GM12873 (cell line): Measurements from ENCODE around the gene PARD3.

Source experiments
- CTCF ChIP-seq: IDR thresholded peaks from 2 replicates; pipeline ENCODE4 v1.5.1; 2012; ENCODE audit warnings: low read depth, mild to moderate bottlenecking, moderate library complexity, low read length, control low read depth; ENCODE audit not compliant: insufficient read depth; ENCODE audit errors: missing control alignments

PARD3 gene

GRCh38 chr10:34434119-34434594, 380.9 kb downstream of the PARD3 start:
- TF ChIP-seq CTCF, result no peak

- no peak for TF ChIP-seq CTCF
Observed at GRCh38 chr10:34433241-34434076, 381.6 kb downstream of the PARD3 start.

- no peak for TF ChIP-seq CTCF
Observed at GRCh38 chr10:34432589-34432988, 382.5 kb downstream of the PARD3 start.

GRCh38 chr10:34430685-34431084, 384.4 kb downstream of the PARD3 start:
- no peak for TF ChIP-seq CTCF

GRCh38 chr10:34428501-34428900, 386.6 kb downstream of the PARD3 start:
- TF ChIP-seq CTCF, result no peak

GRCh38 chr10:34427911-34428216, 387.2 kb downstream of the PARD3 start:
- no peak for TF ChIP-seq CTCF

GRCh38 chr10:34426041-34426440, 389.1 kb downstream of the PARD3 start:
- no peak for TF ChIP-seq CTCF
